Right cardiac atrium (tissue), 5 donors: ENCODE results near the gene SAA4. TPM values are rescaled to one million over a fixed set of nuclear protein-coding genes. Genes with fewer than 3 reads are reported as not detected.
A peak's percentile ranks its signal among the peaks of the same experiment; 100 is the strongest.
"Not testable (repeated sequence)": the region's sequence is repeated elsewhere in the genome, so short reads cannot be mapped to it uniquely, and the experiment has no call there.

Experiments used
- ATAC-seq, 2 donors: fragments of 200-7000 bp; cut with Tn5 transposase; one replicate each; pipeline versions ENCODE4 v1.8.0 to v1.9.1; 2020; ENCODE audit warnings: moderate library complexity in 2 of 2, mild to moderate bottlenecking in 1 of 2
- DNase-seq, 3 donors: peaks; one replicate each; pipeline ENCODE4 v3.0.0-alpha.2; 2020
- H3K27ac ChIP-seq: one replicate; pipeline ENCODE4 v1.5.1; 2013; ENCODE audit warnings: mild to moderate bottlenecking, low read length, control low read depth, moderate library complexity
- H3K27me3 ChIP-seq: one replicate; pipeline ENCODE4 v1.6.1; 2013; ENCODE audit not compliant: control insufficient read depth, insufficient read depth
- H3K4me1 ChIP-seq: one replicate; pipeline ENCODE4 v1.6.1; 2013; ENCODE audit warnings: low read length; ENCODE audit not compliant: control insufficient read depth, insufficient read depth
- H3K4me3 ChIP-seq: one replicate; pipeline ENCODE4 v1.5.1; 2013; ENCODE audit warnings: low read length, control low read depth
- H3K9me3 ChIP-seq: one replicate; pipeline ENCODE4 v1.6.1; 2013; ENCODE audit warnings: low read length; ENCODE audit not compliant: control insufficient read depth
- WGBS: extraction: QIAGEN DNeasy Blood & Tissue Kit; methylation state at CpG from one replicate; pipeline ENCODE4 v1.1.7; 2013; 5-methylcytosine and 5-hydroxymethylcytosine counted together
- intact Hi-C, 4 donors: fragments of 100-400 bp; cut with DNase I; formaldehyde crosslinking; loops; one replicate each; pipeline versions ENCODE4 v1.11.0 to v1.14.0; 2022 to 2023
- polyA plus RNA-seq: library from polyadenylated mRNA; stranded (reverse); fragments of 200-250 nt; gene quantifications from one replicate; pipeline ENCODE4 v1.2.3, GENCODE V29; 2013
- total RNA-seq, 4 donors: library from RNA; stranded (reverse); fragmentation: NEBNext Ultra II Directional; extraction: Animal tissue kit (Norgen Biotek cat#: 25700); gene quantifications; one replicate each; pipeline ENCODE4 v1.2.1, GENCODE V29; 2021
- donor health status: healthy with polysubstance abuse.
- donor health status: DM: no; HTN: yes; CAD: no.
- donor health status: DM: no; HTN: no; CAD: no.
- donor health status: DM: no; HTN: yes; CAD: no; lungs with severe emphysema.
- donor health status: DM: yes; HTN: yes; CAD: no.

SAA4 gene
- total and polyA plus RNA-seq, 5 donors = not detected

- Histone ChIP-seq H3K4me1 (peaks cover 2% of the 10 kb centered on the region), H3K27ac (no peak overlapping the region), H3K4me3 (no peak overlapping the region), H3K27me3 (no peaks in the 10 kb centered on the region), H3K9me3 (no peaks in the 10 kb centered on the region)
- DNase-seq = no peak
- 56% methylated on average over 1 of the region's 1 CpG for WGBS
- intact Hi-C loops = no loop called here
- peak in 1 of 2 donors; percentile 29 for ATAC-seq
Measured at GRCh38 chr11:18264677-18265555, 28.3 kb upstream of the SAA4 start.

GRCh38 chr11:18264035-18264434 lies 27.4 kb upstream of the SAA4 start:
- no peaks in the 10 kb centered on the region for H3K27me3 ChIP-seq
- DNase-seq (no peak), ATAC-seq (no peak)
- H3K4me1 ChIP-seq = peaks cover 2% of the 10 kb centered on the region
- H3K9me3 ChIP-seq = no peaks in the 10 kb centered on the region
- WGBS = 75% methylated on average over 4 of the region's 4 CpGs
- intact Hi-C loops = no loop called here
- no peak overlapping the region for H3K4me3 ChIP-seq
- no peak overlapping the region for H3K27ac ChIP-seq

- intact Hi-C loops, H3K27ac ChIP-seq, H3K9me3 ChIP-seq, ATAC-seq, DNase-seq, H3K4me3 ChIP-seq, H3K4me1 ChIP-seq, H3K27me3 ChIP-seq: not testable (repeated sequence)
- 68% methylated on average over 8 of the region's 8 CpGs for WGBS
Measured at GRCh38 chr11:18262681-18263350, 26.2 kb upstream of the SAA4 start.

- Histone ChIP-seq H3K9me3 (no peaks in the 10 kb centered on the region), H3K4me1 (peaks cover 2% of the 10 kb centered on the region), H3K4me3 (no peak overlapping the region), H3K27ac (no peak overlapping the region), H3K27me3 (no peaks in the 10 kb centered on the region)
- intact Hi-C loops = no loop called here
- ATAC-seq = no peak
- WGBS = 96% methylated on average over 14 of the region's 14 CpGs
- DNase-seq = no peak
Measured at GRCh38 chr11:18261721-18262120, 25.1 kb upstream of the SAA4 start.

GRCh38 chr11:18259259-18259658 lies 22.7 kb upstream of the SAA4 start:
- Histone ChIP-seq H3K4me1 (no peaks in the 10 kb centered on the region), H3K9me3 (no peaks in the 10 kb centered on the region), H3K27ac (no peak overlapping the region), H3K4me3 (no peak overlapping the region), H3K27me3 (no peaks in the 10 kb centered on the region)
- intact Hi-C loops = no loop called here
- DNase-seq (no peak), ATAC-seq (no peak)

- H3K27ac ChIP-seq = no peak overlapping the region
- ATAC-seq = no peak
- no peaks in the 10 kb centered on the region for H3K9me3 ChIP-seq
- H3K4me3 ChIP-seq = no peak overlapping the region
- no peak for DNase-seq
- no peaks in the 10 kb centered on the region for H3K4me1 ChIP-seq
- intact Hi-C loops = no loop called here
- no peaks in the 10 kb centered on the region for H3K27me3 ChIP-seq
- 70% methylated on average over 2 of the region's 2 CpGs for WGBS
Measured at GRCh38 chr11:18254781-18255361, 18.3 kb upstream of the SAA4 start.

GRCh38 chr11:18253778-18254338 lies 17.3 kb upstream of the SAA4 start:
- ATAC-seq (no peak), DNase-seq (no peak)
- 88% methylated on average over 11 of the region's 11 CpGs for whole genome bisulfite sequencing

GRCh38 chr11:18253233-18253632 lies 16.6 kb upstream of the SAA4 start:
- whole genome bisulfite sequencing = 84% methylated on average over 3 of the region's 3 CpGs
- intact Hi-C loops = no loop called here
- ATAC-seq = no peak

More at GRCh38 chr11:18253778-18254338, 17.3 kb upstream of the SAA4 start:
- Histone ChIP-seq H3K27ac (no peak overlapping the region), H3K9me3 (no peaks in the 10 kb centered on the region), H3K4me1 (no peaks in the 10 kb centered on the region), H3K27me3 (no peaks in the 10 kb centered on the region), H3K4me3 (no peak overlapping the region)
- intact Hi-C loops = no loop called here

GRCh38 chr11:18248561-18248960 lies 12.0 kb upstream of the SAA4 start, which contains the start of gene SAA2:
SAA2 (minus strand) TSS chr11:18248668; CDS start chr11:18248011, 657 bp downstream.
- H3K4me1 ChIP-seq = no peaks in the 10 kb centered on the region
- H3K9me3 ChIP-seq = no peaks in the 10 kb centered on the region
- no peaks in the 10 kb centered on the region for H3K27me3 ChIP-seq
- intact Hi-C loops = no loop called here
- DNase-seq = no peak
- no peak for ATAC-seq
- H3K4me3 ChIP-seq = no peak within 1 kb of the TSS
- 64% methylated on average over 5 of the region's 5 CpGs for WGBS
- no peak within 1 kb of the TSS for H3K27ac ChIP-seq

More at GRCh38 chr11:18253233-18253632, 16.6 kb upstream of the SAA4 start:
- Histone ChIP-seq H3K27ac (no peak overlapping the region), H3K9me3 (no peaks in the 10 kb centered on the region), H3K4me1 (no peaks in the 10 kb centered on the region), H3K27me3 (no peaks in the 10 kb centered on the region), H3K4me3 (no peak overlapping the region)
- DNase-seq = no peak

- H3K9me3 ChIP-seq, H3K27ac ChIP-seq, intact Hi-C loops: not testable (repeated sequence)
Measured at GRCh38 chr11:18247191-18247581, 10.6 kb upstream of the SAA4 start.

More at GRCh38 chr11:18247191-18247581, 10.6 kb upstream of the SAA4 start:
- DNase-seq, H3K4me3 ChIP-seq, H3K4me1 ChIP-seq, H3K27me3 ChIP-seq, ATAC-seq: not testable (repeated sequence)
- WGBS = 47% methylated on average over 2 of the region's 6 CpGs
